Heart right ventricle (tissue), 16 donors: ENCODE data around the gene SHISA5. TPM values are rescaled to one million over a fixed set of nuclear protein-coding genes. Genes with fewer than 3 reads are reported as not detected.

Source experiments
- ATAC-seq, 8 donors: fragments of 200-7000 bp; cut with Tn5 transposase; one replicate each; pipeline ENCODE4 v1.9.1; 2020; ENCODE audit warnings: mild to moderate bottlenecking in 8 of 8, moderate library complexity in 8 of 8, moderate number of reproducible peaks in 1 of 8
- DNase-seq, 2 donors: peaks; one replicate each; pipeline ENCODE4 v3.0.0-alpha.2; 2020
- H3K27ac ChIP-seq, 10 donors: fragments of 200-600 bp; sonication (generic) in 2 of 10; one replicate each; pipeline versions ENCODE4 v1.5.0 to v1.8.0; 2020 to 2022; ENCODE audit warnings: mild to moderate bottlenecking in 3 of 10
- H3K27me3 ChIP-seq, 7 donors: fragments of 200-600 bp; one replicate each; pipeline ENCODE4 v1.8.0; 2021 to 2022; ENCODE audit warnings: mild to moderate bottlenecking in 2 of 7
- H3K36me3 ChIP-seq, 9 donors: fragments of 200-600 bp; sonication (generic) in 1 of 9; one replicate each; pipeline versions ENCODE4 v1.5.0 to v1.8.0; 2020 to 2022; ENCODE audit warnings: mild to moderate bottlenecking in 2 of 9
- H3K4me1 ChIP-seq, 9 donors: fragments of 200-600 bp; sonication (generic) in 1 of 9; one replicate each; pipeline versions ENCODE4 v1.5.0 to v1.8.0; 2020 to 2022; ENCODE audit warnings: mild to moderate bottlenecking in 4 of 9
- H3K4me3 ChIP-seq, 10 donors: fragments of 200-600 bp; sonication (generic) in 2 of 10; one replicate each; pipeline versions ENCODE4 v1.5.0 to v1.8.0; 2020 to 2022; ENCODE audit warnings: mild to moderate bottlenecking in 7 of 10, moderate library complexity in 2 of 10
- H3K9me3 ChIP-seq, 11 donors: fragments of 200-600 bp in 10 of 11; sonication (generic) in 2 of 11; one replicate each; pipeline versions ENCODE4 v1.5.0 to v1.8.0; 2013 to 2022; ENCODE audit warnings: mild to moderate bottlenecking in 2 of 11, control low read depth in 1 of 11, moderate library complexity in 1 of 11
- WGBS, 2 donors: extraction: QIAGEN DNeasy Blood & Tissue Kit; methylation state at CpG; one replicate each; pipeline ENCODE4 v1.1.7; 2013; ENCODE audit warnings: inconsistent platforms in 1 of 2; 5-methylcytosine and 5-hydroxymethylcytosine counted together
- intact Hi-C, 10 donors: fragments of 100-400 bp; cut with DNase I; formaldehyde crosslinking; loops; one replicate each; pipeline versions ENCODE4 v1.11.1 to v1.14.2; 2022
- polyA plus RNA-seq, 2 donors: library from polyadenylated mRNA; stranded (reverse); fragments of 200-250 nt; gene quantifications; one replicate each; pipeline ENCODE4 v1.2.3, GENCODE V29; 2013
- total RNA-seq, 10 donors: library from RNA; stranded (reverse); fragmentation: NEBNext Ultra II Directional in 3 of 10; extraction: Animal tissue kit (Norgen Biotek cat#: 25700) in 3 of 10; gene quantifications; one replicate each; pipeline versions ENCODE4 v1.2.1 to v1.2.4, GENCODE V29; 2021 to 2023
- TF ChIP-seq, protein P1 (sequence below), 9 donors: fragments of 200-600 bp; sonication (generic) in 2 of 9; IDR thresholded peaks; one replicate each; pipeline versions ENCODE4 v1.5.0 to v1.8.0; 2021 to 2022; ENCODE audit warnings: antibody characterized with exemption in 9 of 9, mild to moderate bottlenecking in 5 of 9, moderate library complexity in 1 of 9
- donor health status: Arrhythmogenic right ventricular cardiomyopathy.
- donor health status: ischemic (EF 13 %, LVEDD 7.1; RV severe dilation, severe dysfunction).
- donor health status: healthy with polysubstance abuse.
- donor health status: DM: no; HTN: yes; CAD: no.
- donor health status: DM: no; HTN: no; CAD: no.
- donor health status: ischemic (EF 25% LVEDD 6.9; RV normal size, moderate dysfunction).
- donor health status: ischemic (EF 25% LVEDD 5.7; RV mildly dilated, moderate dysfunction).
- donor health status: healthy.
- donor health status: DM: yes; HTN: yes; CAD: no.
- donor health status: Ischemic cardiomyopathy.
- donor health status: ischemic (EF 35%, LVEDD 5.7; RV mildly dilated, moderate dysfunction).
- donor health status: nonischemic (EF 11% LVEDD 7.7; RV severe dilation, severe dysfunction).
- donor health status: DM: yes; HTN: yes; CAD: no.
- donor health status: PGD.
- donor health status: ischemic (EF 29% LVEDD 5.4; RV normal size, mild dysfunction).
- donor health status: nonischemic (EF 23%, LVEDD 6.1; RV moderate dilation, normal function).

SHISA5 gene
- total and polyA plus RNA-seq, 12 donors = 34.6 to 95.3 (median 52.9) TPM

DNA sequence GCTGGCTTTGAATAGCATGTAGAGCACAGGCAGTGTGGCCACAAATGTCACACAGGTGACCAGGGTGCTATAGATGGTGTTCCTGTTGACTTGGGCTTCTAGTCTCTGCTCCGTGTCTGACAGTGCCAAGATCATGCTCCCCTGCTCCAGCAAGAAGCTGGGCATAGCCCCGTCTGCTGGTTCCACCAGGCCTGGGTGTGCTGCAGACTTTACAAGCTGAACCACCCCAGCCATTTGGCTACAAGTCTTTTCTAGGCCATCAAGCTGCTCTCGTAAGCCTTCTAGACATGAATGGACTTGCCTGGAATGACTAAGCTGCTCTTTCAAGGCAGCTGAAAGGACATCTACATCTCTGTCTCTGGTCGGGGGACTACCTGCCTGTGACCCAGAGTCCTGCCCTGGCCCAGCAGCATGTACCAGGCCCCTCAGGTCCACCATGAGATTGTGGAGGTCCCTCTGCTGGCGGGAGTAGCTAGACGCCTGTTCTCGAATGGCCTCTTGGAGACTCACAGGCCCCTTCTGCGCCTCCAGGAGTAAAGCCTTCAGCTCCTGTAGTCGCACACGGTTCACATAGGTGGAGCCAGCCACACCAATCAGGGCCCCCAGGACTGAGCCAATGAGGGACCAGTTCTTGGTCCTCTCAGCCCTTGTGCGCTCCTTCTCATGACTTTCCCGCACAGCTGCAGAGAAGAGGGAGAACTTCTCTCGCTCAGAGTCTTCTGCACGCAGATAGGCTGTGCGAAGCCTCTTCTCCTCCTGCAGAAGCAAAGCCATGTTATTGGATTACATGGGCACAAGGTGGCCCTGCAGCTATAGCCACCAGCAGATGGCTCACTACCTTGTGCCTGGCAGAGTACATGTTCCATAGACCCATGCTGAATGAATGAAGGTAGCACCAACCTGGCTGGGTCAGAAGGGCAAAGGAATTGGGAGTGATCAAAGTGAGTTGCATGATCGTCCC, 71.3 kb downstream of the SHISA5 start:
- no peak for DNase-seq
- H3K4me3 ChIP-seq = no peak overlapping the region
- H3K27me3 ChIP-seq = peaks cover 0 to 10% (median 0%) of the 10 kb centered on the region in 7 donors
- ATAC-seq = no peak
- peaks cover 12 to 33% (median 21%) of the 10 kb centered on the region in 9 donors for H3K4me1 ChIP-seq
- intact Hi-C loops = loop anchor here in 2 of 10 donors (5.0 to 10.0 kb wide), 2 partner anchors 160 to 238 kb away; no protein-coding TSS in a partner anchor
- 84% methylated on average over 16 of the region's 16 CpGs for WGBS, 2 donors
- peaks cover 0 to 32% (median 10%) of the 10 kb centered on the region in 9 donors for H3K36me3 ChIP-seq
- H3K9me3 ChIP-seq = no peaks in the 10 kb centered on the region
- TF ChIP-seq, protein P1, sequence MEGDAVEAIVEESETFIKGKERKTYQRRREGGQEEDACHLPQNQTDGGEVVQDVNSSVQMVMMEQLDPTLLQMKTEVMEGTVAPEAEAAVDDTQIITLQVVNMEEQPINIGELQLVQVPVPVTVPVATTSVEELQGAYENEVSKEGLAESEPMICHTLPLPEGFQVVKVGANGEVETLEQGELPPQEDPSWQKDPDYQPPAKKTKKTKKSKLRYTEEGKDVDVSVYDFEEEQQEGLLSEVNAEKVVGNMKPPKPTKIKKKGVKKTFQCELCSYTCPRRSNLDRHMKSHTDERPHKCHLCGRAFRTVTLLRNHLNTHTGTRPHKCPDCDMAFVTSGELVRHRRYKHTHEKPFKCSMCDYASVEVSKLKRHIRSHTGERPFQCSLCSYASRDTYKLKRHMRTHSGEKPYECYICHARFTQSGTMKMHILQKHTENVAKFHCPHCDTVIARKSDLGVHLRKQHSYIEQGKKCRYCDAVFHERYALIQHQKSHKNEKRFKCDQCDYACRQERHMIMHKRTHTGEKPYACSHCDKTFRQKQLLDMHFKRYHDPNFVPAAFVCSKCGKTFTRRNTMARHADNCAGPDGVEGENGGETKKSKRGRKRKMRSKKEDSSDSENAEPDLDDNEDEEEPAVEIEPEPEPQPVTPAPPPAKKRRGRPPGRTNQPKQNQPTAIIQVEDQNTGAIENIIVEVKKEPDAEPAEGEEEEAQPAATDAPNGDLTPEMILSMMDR (IDR thresholded peaks at IDR 0.05) = no peak
- no peak overlapping the region for H3K27ac ChIP-seq

DNA sequence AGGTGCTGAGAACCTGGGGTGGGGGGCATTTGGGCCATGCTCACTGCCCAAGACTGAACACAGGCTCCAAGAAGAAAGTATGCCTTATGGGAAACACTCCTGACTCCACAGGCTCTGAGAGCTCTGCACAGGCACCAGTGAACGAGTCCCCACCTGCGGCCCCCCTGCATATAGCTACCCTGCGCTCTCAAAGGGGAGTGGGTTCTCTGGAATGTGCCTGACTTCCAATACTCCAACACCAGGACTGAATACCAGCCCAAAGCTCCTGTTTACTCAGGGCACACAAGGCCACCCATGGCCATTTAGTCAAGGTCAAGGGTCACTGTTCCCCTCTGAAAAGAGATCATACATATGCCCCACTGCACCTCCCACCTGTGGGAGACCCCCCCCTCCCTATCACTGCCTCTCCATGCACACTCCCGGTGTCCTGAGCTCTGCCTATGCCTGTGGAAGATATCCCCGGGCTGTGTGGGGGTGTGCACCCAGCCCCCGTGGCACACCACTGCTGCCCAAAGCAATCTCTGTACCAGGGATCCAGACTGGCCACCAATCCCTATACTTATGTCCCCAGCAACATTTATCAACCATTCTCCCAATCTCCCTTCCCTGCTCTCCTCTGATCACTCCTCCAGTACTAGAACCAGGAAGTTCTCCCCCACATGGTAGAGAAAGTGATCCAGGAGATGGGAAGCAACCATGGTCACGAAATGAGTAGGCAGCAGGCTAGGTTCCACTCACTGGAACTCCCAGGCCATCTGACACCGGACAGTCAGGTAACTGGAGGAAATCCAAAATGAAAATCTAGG, 72.5 kb downstream of the SHISA5 start:
- H3K27ac ChIP-seq = no peak overlapping the region
- 84 to 88% methylated on average over 8 of the region's 8 CpGs for WGBS, 2 donors
- peaks cover 0 to 32% (median 10%) of the 10 kb centered on the region in 9 donors for H3K36me3 ChIP-seq
- peaks cover 16 to 45% (median 33%) of the 10 kb centered on the region in 9 donors for H3K4me1 ChIP-seq
- no peak for DNase-seq
- intact Hi-C loops = loop anchor here in 2 of 10 donors (5.0 to 10.0 kb wide), 2 partner anchors 159 to 237 kb away; no protein-coding TSS in a partner anchor
- peaks cover 0 to 10% (median 0%) of the 10 kb centered on the region in 7 donors for H3K27me3 ChIP-seq
- TF ChIP-seq, protein P1 (IDR thresholded peaks at IDR 0.05) = no peak
- H3K9me3 ChIP-seq = no peaks in the 10 kb centered on the region
- ATAC-seq = no peak
- H3K4me3 ChIP-seq = no peak overlapping the region

DNA sequence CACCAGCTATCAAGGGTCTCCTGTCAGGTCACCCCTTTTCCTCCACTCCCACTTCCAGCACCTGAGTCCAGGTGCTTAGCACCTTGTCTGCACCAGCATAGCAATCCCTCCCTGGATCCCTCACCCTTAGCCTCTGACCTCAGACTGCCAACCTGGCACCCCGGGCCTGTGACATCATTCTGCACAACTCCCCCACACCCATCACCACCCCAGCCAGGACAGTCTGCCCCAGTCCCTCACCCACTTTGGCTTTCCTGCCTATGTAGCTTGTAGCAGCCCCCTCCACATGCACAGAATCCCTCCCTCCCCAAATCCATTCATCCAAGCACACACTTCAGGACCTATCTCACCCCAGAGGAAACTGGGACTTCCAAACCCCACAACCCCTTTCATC, 73.3 kb downstream of the SHISA5 start:
- Histone ChIP-seq H3K36me3 (peaks cover 0 to 32% (median 10%) of the 10 kb centered on the region in 9 donors), H3K4me3 (no peak overlapping the region), H3K9me3 (no peaks in the 10 kb centered on the region), H3K4me1 (peaks cover 21 to 45% (median 40%) of the 10 kb centered on the region in 9 donors), H3K27me3 (peaks cover 0 to 10% (median 0%) of the 10 kb centered on the region in 7 donors), H3K27ac (no peak overlapping the region)
- 83 to 100% methylated on average over 1 of the region's 1 CpG for WGBS, 2 donors
- TF ChIP-seq, protein P1 (IDR thresholded peaks at IDR 0.05) = no peak
- intact Hi-C loops = loop anchor here in 2 of 10 donors (5.0 to 10.0 kb wide), 2 partner anchors 158 to 236 kb away; no protein-coding TSS in a partner anchor
- no peak for ATAC-seq
- DNase-seq = no peak
